ENCODE results near the gene LMO4.

DNA sequence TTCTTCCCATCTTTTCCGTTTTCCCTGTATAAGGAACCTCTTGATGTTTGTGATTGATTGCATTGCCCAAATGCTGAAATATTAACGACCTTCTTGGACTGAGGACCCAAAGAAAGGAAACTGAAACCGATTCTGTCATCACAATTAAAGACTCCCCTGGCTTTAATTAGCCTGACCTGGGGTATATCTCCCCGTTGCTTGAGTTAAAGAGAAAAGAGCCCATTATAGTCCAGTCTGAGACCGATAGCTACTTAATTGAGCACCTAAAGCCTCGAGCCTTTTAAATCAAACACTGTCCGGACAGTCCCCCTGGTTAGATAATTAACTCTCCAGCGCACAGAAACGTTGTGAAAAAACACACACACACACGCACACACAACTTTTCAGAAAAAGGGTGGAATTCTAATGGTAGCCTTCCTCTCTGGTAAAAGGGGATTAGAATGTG lies 8.0 kb downstream of the LMO4 start:
- TF ChIP-seq, protein P1, sequence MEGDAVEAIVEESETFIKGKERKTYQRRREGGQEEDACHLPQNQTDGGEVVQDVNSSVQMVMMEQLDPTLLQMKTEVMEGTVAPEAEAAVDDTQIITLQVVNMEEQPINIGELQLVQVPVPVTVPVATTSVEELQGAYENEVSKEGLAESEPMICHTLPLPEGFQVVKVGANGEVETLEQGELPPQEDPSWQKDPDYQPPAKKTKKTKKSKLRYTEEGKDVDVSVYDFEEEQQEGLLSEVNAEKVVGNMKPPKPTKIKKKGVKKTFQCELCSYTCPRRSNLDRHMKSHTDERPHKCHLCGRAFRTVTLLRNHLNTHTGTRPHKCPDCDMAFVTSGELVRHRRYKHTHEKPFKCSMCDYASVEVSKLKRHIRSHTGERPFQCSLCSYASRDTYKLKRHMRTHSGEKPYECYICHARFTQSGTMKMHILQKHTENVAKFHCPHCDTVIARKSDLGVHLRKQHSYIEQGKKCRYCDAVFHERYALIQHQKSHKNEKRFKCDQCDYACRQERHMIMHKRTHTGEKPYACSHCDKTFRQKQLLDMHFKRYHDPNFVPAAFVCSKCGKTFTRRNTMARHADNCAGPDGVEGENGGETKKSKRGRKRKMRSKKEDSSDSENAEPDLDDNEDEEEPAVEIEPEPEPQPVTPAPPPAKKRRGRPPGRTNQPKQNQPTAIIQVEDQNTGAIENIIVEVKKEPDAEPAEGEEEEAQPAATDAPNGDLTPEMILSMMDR (IDR thresholded peaks at IDR 0.05; ENCODE audit: low read depth, low read length), result no peak
- TF ChIP-seq EZH2phosphoT487 (IDR thresholded peaks at IDR 0.05; ENCODE audit: low read depth), result no peak
